NK-92 (cell line): ENCODE results near the gene SCD5.

Source experiments
- DNase-seq: peaks from one replicate; lab custom pipeline; 2025; ENCODE audit not compliant: unreplicated experiment; lab: John Stamatoyannopoulos, UW

The SCD5 gene

GRCh38 chr4:82696117-82696860, 102.3 kb downstream of the SCD5 start:
- no peak for DNase-seq

DNA sequence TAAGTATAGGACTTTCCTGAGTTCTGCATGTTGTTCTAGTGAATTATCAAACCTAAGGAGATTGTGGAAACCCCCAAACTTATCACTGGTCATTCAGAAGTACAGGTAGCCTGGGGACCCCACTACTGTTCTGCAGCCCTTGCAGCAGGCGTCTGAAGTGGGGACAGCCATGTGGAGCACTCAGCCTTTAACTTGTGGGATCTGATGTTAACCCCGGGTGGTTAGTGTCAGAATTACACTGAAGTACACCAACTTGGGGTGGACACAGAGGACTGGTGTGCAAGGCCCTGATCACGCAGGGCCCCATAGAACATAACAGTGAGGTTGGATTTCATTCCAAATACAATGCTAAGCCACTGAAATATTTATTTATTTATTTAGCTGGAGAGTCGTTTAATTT, 103.7 kb downstream of the SCD5 start:
- DNase-seq, result no peak

- no peak for DNase-seq
These were observed 104.5 kb downstream of the SCD5 start for GRCh38 chr4:82694046-82694445.

GRCh38 chr4:82692101-82692780, 106.4 kb downstream of the SCD5 start:
- no peak for DNase-seq

DNA sequence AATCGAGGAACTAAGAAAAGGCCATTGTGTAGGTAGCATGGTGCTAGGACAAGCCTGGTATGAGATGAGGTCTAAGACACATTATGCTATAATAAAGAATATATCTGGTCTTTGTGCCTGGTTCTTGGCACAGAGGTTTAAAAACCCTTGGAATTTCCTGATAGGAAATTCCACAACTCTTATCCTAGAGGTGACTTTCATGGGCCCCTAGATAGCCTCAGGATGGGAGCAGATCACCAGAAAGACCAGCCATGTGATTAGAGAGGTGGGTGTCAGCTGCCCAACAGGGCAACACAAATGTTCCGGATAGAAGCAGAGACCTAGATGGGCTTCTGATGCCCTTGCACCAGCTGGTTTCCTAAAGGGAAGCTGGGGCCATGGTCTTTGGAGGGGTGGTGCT, 107.2 kb downstream of the SCD5 start:
- DNase-seq, result no peak

GRCh38 chr4:82688091-82688795, 110.4 kb downstream of the SCD5 start:
- no peak for DNase-seq

DNA sequence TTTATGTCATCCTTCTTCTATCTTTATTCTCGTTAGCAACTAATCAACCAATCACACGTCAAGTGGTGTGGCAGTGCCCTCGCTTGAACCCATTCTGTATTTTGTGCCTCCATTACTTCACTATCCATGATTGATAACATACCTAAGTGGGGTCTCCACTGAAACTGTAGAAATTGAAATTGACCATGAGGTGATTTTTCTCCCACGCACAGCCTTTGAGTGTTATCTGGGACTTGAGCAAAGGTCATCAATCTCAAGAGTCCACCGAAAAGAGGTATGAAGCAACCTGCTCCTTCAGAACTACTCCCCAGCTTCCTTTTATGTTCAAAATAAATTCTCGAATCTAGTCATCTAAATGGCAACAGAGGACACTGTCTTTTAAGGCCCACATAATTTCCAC, 111.1 kb downstream of the SCD5 start:
- DNase-seq, result no peak

GRCh38 chr4:82681754-82682153, 116.8 kb downstream of the SCD5 start:
- DNase-seq, result no peak

GRCh38 chr4:82680834-82681233, 117.8 kb downstream of the SCD5 start:
- no peak for DNase-seq

- DNase-seq, result no peak
These were observed 119.1 kb downstream of the SCD5 start for GRCh38 chr4:82679531-82679930.

- no peak for DNase-seq
These were observed 120.5 kb downstream of the SCD5 start for GRCh38 chr4:82678051-82678450.

GRCh38 chr4:82677327-82677726, 121.3 kb downstream of the SCD5 start:
- no peak for DNase-seq

- DNase-seq, result no peak
These were observed 130.7 kb downstream of the SCD5 start for GRCh38 chr4:82667761-82668480.

GRCh38 chr4:82666970-82667665, 131.5 kb downstream of the SCD5 start:
- no peak for DNase-seq

- no peak for DNase-seq
These were observed 137.2 kb downstream of the SCD5 start for GRCh38 chr4:82661181-82661992.

- DNase-seq, result no peak
These were observed 146.5 kb downstream of the SCD5 start for GRCh38 chr4:82652062-82652461.

DNA sequence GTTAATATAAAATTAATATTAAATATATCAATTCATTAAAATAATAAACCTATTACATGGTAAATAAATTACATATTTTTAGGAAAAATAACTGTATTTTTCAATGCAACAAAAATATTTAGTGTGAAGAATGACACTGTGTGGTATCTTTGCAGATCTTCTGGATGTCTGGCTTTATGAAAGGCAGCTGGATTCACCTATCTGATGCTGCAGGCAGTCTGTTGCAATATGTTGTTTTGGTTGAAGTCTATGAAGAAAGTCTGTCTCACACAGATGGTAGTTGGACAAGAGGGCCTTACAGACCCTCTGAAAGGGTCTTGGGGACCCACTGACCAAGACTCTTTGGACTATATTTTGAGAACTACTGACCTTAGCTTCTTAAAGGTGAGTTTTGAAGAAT, 147.7 kb downstream of the SCD5 start:
- no peak for DNase-seq

GRCh38 chr4:82648356-82648755, 150.2 kb downstream of the SCD5 start:
- no peak for DNase-seq

DNA sequence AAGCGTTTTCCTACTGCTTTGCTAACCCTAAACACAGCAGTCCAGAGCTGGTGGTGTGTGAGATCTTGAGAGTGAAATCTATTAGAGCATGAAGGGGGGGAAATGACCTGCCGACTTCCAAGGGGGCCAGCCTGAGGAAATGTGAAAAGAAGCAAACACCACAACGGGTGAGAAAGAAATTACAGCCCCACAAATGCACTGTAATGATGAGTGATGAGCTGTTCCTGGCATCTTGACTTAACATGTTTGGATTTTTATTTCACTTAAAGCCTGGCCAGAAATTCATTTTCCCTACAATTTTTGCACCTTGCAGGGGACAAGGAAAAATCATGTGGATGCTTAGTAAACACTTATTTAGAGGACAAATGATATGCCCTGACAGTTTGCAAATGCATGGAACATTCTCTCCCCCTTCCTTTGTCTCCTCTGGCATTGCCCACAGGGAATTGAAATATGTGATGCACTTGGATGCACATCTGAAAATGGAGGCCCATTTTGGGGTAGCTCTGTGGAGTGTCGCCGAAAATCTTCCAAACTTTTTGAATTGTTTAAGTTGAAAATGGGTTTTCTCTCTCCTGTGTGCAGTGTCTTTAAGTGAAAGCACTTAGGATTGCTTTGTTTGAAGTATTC, 152.5 kb downstream of the SCD5 start:
- no peak for DNase-seq

DNA sequence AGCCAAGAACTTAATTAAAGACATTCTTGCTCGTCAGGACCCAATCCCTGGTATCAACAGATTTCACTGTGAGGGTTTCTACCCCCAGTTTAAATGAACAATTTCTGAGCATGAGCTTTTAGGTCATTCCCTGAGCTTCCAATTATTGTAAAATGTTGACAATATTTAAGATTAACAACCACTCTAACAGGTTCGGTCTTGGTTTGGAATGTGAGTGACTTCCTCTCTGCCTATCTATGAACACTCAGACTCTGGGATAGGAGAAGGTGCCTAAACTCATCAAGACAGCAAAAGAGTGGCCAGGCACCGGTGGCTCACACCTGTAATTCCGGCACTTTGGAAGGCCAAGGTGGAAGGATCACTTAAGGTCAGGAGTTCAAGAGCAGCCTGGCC, 153.9 kb downstream of the SCD5 start:
- DNase-seq, result no peak
